ENCODE results near the gene PRXL2C. TPM values are rescaled to one million over a fixed set of nuclear protein-coding genes. Genes with fewer than 3 reads are reported as not detected.
"Not testable (repeated sequence)": the region's sequence is repeated elsewhere in the genome, so short reads cannot be mapped to it uniquely, and the experiment has no call there.

Gene PRXL2C
- total RNA-seq, 1 experiment from 2014 or later: 10.5 TPM

DNA sequence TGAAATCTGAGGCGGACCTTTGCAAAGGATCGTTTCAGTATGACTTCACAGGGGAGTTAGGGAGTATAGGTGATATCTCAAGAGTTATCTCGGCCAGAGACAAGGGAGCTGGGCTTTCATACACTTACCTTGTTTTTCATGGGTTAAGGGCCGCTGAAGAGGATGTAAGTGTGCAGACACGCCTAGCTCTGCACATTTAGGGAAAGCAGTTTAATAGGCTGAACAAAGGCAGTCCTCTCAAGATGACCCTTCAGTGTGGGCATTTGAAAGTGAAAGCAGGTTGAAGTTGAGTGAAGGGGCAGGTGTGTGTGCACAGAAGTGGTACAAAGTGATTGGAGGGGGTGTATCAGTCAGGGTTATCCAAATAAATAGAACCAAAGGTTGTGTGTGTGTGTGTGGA lies 33.1 kb upstream of the PRXL2C start:
- intact Hi-C loops (cut with micrococcal nuclease; ENCODE audit: unreplicated experiment): no loop called here
- Mint-ChIP-seq H3K4me1 (ENCODE audit: low read depth, unreplicated experiment) (no peaks in the 10 kb centered on the region), H3K36me3 (ENCODE audit: insufficient read depth, unreplicated experiment) (no peaks in the 10 kb centered on the region), H3K4me3 (ENCODE audit: low read depth, unreplicated experiment) (no peak overlapping the region), H3K27ac (ENCODE audit: unreplicated experiment) (no peak overlapping the region), H3K9me3 (ENCODE audit: low read depth, unreplicated experiment) (peaks cover 11% of the 10 kb centered on the region), H3K27me3 (ENCODE audit: unreplicated experiment) (no peaks in the 10 kb centered on the region)
- CTCF ChIA-PET: no interaction called here
- TF ChIP-seq, protein P1, sequence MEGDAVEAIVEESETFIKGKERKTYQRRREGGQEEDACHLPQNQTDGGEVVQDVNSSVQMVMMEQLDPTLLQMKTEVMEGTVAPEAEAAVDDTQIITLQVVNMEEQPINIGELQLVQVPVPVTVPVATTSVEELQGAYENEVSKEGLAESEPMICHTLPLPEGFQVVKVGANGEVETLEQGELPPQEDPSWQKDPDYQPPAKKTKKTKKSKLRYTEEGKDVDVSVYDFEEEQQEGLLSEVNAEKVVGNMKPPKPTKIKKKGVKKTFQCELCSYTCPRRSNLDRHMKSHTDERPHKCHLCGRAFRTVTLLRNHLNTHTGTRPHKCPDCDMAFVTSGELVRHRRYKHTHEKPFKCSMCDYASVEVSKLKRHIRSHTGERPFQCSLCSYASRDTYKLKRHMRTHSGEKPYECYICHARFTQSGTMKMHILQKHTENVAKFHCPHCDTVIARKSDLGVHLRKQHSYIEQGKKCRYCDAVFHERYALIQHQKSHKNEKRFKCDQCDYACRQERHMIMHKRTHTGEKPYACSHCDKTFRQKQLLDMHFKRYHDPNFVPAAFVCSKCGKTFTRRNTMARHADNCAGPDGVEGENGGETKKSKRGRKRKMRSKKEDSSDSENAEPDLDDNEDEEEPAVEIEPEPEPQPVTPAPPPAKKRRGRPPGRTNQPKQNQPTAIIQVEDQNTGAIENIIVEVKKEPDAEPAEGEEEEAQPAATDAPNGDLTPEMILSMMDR (IDR thresholded peaks at IDR 0.05; ENCODE audit: unreplicated experiment): no peak
- no TSS peak for BruUV-seq (replicated peaks)
- DNase-seq: no peak

DNA sequence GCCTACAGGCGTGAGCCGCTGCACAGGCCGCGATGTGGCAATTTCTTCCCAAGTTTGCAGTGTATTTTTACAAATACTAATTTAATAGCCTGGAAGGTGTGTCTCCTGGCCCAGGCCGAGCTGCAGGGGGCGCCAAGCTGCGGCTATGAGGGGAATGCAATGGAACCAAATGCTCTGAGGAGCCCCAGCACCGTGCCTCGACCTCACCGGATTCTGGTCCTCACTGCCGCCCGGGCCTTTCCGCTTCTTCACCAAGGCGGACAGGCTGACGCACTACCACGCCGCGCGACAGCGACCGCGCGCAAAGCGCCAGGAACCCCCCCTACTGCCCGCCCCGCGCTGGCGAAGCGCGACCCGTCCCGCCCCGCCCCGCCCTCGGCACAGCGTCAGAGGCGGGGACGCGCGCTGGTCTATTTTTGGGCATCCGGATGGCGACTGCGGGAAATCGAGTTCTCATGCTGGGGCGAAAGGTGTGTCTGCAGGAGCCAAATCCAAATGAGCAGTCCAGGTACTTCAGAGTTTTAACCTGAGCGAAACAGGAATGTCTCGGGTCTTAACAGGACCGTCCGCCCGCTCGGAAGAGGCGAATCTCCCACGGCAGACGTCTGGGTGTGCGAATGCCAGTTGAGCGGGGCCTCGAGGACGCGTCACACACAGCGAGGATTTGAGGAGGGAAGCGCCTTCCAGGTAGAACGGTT lies 31.7 kb upstream of the PRXL2C start:
- no peak overlapping the region for H3K4me3 Mint-ChIP-seq (ENCODE audit: low read depth, unreplicated experiment)

DNA sequence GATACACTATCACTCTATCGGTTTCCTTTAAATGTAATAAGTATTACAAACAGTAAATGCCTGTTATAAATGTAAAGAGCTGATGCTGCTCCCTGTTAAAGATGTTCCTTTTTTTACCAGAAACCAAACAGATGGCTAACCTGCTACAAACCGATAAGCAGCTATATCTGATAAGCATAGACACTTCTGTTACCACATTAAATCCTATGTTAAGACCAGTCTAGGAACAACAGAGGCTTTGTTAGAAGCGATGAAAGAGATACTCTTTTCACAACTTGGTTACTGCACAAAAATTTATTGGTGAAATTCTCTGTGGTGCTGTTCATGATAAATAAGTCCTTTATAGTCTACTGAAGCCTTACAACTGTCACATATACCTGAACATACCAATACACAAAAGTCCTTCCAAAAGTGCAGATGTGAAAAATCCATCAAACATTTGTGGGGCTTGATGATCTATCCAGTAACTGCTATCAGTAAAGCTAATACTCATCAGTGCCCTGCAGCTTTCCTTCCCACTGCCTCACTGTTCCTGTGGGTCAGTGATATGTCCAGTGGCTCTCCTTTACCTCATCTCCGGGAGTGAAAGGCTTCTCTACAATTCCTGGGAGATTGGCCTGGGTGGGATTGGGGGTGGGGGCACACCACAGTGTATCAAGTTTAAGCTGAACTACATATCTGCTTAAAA lies 25.8 kb upstream of the PRXL2C start:
- Mint-ChIP-seq H3K4me1 (ENCODE audit: low read depth, unreplicated experiment) (no peaks in the 10 kb centered on the region), H3K27me3 (ENCODE audit: unreplicated experiment) (no peaks in the 10 kb centered on the region), H3K9me3 (ENCODE audit: low read depth, unreplicated experiment) (no peaks in the 10 kb centered on the region), H3K36me3 (ENCODE audit: insufficient read depth, unreplicated experiment) (no peaks in the 10 kb centered on the region), H3K27ac (ENCODE audit: unreplicated experiment) (no peak overlapping the region), H3K4me3 (ENCODE audit: low read depth, unreplicated experiment) (no peak overlapping the region)
- CTCF ChIA-PET: interaction anchor here (0.7 kb wide), 1 partner anchor 133 kb away, joined by 3 read pairs; no protein-coding TSS in a partner anchor
- TF ChIP-seq, protein P1 (IDR thresholded peaks at IDR 0.05; ENCODE audit: unreplicated experiment): no peak
- BruUV-seq (replicated peaks): no TSS peak
- no peak for DNase-seq
- intact Hi-C loops (cut with micrococcal nuclease; ENCODE audit: unreplicated experiment): no loop called here

More for the DNA sequence above, 31.7 kb upstream of the PRXL2C start:
- H3K27me3 Mint-ChIP-seq (ENCODE audit: unreplicated experiment): no peaks in the 10 kb centered on the region
- no peak for DNase-seq
- BruUV-seq (replicated peaks): no TSS peak
- no peaks in the 10 kb centered on the region for H3K4me1 Mint-ChIP-seq (ENCODE audit: low read depth, unreplicated experiment)
- H3K36me3 Mint-ChIP-seq (ENCODE audit: insufficient read depth, unreplicated experiment): no peaks in the 10 kb centered on the region
- CTCF ChIA-PET: no interaction called here
- TF ChIP-seq, protein P1 (IDR thresholded peaks at IDR 0.05; ENCODE audit: unreplicated experiment): no peak
- H3K9me3 Mint-ChIP-seq (ENCODE audit: low read depth, unreplicated experiment): peaks cover 8% of the 10 kb centered on the region
- intact Hi-C loops (cut with micrococcal nuclease; ENCODE audit: unreplicated experiment): no loop called here
- H3K27ac Mint-ChIP-seq (ENCODE audit: unreplicated experiment): no peak overlapping the region

DNA sequence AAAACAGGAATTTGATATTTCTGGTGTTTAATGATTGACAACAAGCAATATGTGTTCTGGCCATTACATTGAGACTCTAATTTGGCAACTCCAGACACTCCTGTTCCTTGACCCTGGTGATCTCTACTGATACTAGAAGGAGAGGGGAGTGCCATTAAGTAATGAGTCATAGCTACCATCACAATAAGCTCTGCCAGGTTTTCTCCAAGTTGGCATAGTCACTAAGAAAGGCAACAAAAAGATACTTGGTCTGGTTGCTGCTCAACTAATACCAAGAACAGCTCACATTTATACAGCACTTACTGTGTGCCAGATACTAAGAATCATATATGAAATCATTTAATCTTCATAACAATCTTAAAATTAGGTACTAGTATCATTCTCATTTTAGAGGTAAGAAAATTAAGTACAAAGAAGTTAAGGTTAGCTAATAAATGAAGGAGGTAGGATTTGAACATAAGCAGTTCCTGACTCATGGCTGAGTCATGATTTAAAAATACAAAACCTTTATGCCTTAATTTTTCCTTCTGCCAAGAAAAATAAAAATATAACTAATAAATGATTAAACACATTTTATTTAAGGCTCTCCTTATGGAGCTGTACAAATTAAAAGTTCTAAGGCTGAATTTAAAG lies 19.9 kb upstream of the PRXL2C start:
- H3K36me3 Mint-ChIP-seq (ENCODE audit: insufficient read depth, unreplicated experiment): no peaks in the 10 kb centered on the region
- peak; percentile 11 for DNase-seq
- TF ChIP-seq, protein P1 (IDR thresholded peaks at IDR 0.05; ENCODE audit: unreplicated experiment): no peak
- H3K4me3 Mint-ChIP-seq (ENCODE audit: low read depth, unreplicated experiment): peak overlapping the region; percentile 24
- CTCF ChIA-PET: interaction anchor here (0.6 to 1.2 kb wide), 2 partner anchors 8 to 43 kb away, joined by 3 to 6 read pairs; no protein-coding TSS in a partner anchor
- no TSS peak for BruUV-seq (replicated peaks)
- H3K9me3 Mint-ChIP-seq (ENCODE audit: low read depth, unreplicated experiment): no peaks in the 10 kb centered on the region
- no peaks in the 10 kb centered on the region for H3K4me1 Mint-ChIP-seq (ENCODE audit: low read depth, unreplicated experiment)
- intact Hi-C loops (cut with micrococcal nuclease; ENCODE audit: unreplicated experiment): no loop called here
- H3K27me3 Mint-ChIP-seq (ENCODE audit: unreplicated experiment): no peaks in the 10 kb centered on the region
- peak overlapping the region; percentile 70 for H3K27ac Mint-ChIP-seq (ENCODE audit: unreplicated experiment)

DNA sequence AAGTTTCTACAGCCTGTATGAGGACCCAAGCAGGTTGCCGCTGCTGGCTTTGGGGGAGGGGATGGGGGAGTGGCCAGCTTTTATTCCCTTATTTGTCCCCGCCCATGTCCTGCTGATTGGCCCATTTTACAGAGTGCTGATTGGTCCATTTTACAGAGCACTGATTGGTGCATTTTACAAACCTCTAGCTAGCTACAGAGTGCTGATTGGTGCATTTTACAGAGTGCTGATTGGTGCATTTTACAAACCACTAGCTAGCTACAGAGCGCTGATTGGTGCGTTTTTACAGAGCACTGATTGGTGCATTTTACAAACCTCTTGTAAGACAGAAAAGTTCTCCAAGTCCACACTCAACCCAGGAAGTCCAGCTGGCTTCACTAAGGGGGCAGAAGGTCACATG lies 18.7 kb upstream of the PRXL2C start:
- intact Hi-C loops (cut with micrococcal nuclease; ENCODE audit: unreplicated experiment); H3K27me3 Mint-ChIP-seq (ENCODE audit: unreplicated experiment); H3K9me3 Mint-ChIP-seq (ENCODE audit: low read depth, unreplicated experiment); BruUV-seq (replicated peaks); DNase-seq; H3K4me1 Mint-ChIP-seq (ENCODE audit: low read depth, unreplicated experiment); H3K36me3 Mint-ChIP-seq (ENCODE audit: insufficient read depth, unreplicated experiment); H3K4me3 Mint-ChIP-seq (ENCODE audit: low read depth, unreplicated experiment); H3K27ac Mint-ChIP-seq (ENCODE audit: unreplicated experiment): not testable (repeated sequence)
- CTCF ChIA-PET: interaction anchor here (0.5 kb wide), 1 partner anchor 94 kb away, joined by 3 read pairs; no protein-coding TSS in a partner anchor

Measured in Calu3 (cell line).